ENCODE results near the gene SORCS1.

SORCS1 gene

DNA sequence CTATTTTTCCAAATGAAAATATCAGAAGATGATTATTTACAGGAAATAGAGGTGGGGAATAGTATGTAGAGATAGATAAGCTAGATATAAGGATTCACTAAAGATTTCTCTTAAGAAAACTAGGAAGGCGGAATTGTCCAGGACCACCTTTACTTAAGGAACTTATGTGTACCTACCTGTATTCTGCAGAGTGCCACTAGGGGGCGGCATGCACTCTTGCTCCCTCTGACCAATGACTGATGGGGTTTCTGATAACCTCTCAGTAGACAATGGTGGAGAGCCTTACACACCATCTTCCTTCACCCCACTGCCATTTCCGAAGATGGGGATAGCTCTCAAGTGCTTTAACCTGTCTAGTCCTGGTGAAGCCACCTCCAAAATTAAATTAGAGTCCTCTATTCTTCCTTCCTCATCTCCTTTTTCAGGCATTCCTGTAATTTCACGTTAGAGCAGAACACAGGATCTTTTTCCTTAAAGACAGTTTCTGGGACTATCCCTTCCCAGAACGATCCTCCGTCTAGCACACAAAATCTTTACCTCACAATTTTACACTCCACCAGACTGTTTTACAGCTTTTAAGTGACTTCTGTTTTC lies 453.1 kb downstream of the SORCS1 start:
- in situ Hi-C loops (cut with HindIII; ENCODE audit: low sequenced_read_pairs), result no loop called here
- no peak overlapping the region for H3K4me3 ChIP-seq (ENCODE audit: low read depth, low read length)
- no peak for DNase-seq (ENCODE audit: low read depth, low spot score)
- TF ChIP-seq, protein P1, sequence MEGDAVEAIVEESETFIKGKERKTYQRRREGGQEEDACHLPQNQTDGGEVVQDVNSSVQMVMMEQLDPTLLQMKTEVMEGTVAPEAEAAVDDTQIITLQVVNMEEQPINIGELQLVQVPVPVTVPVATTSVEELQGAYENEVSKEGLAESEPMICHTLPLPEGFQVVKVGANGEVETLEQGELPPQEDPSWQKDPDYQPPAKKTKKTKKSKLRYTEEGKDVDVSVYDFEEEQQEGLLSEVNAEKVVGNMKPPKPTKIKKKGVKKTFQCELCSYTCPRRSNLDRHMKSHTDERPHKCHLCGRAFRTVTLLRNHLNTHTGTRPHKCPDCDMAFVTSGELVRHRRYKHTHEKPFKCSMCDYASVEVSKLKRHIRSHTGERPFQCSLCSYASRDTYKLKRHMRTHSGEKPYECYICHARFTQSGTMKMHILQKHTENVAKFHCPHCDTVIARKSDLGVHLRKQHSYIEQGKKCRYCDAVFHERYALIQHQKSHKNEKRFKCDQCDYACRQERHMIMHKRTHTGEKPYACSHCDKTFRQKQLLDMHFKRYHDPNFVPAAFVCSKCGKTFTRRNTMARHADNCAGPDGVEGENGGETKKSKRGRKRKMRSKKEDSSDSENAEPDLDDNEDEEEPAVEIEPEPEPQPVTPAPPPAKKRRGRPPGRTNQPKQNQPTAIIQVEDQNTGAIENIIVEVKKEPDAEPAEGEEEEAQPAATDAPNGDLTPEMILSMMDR (IDR thresholded peaks at IDR 0.05; ENCODE audit: low read depth, low read length), result peak; percentile 59

DNA sequence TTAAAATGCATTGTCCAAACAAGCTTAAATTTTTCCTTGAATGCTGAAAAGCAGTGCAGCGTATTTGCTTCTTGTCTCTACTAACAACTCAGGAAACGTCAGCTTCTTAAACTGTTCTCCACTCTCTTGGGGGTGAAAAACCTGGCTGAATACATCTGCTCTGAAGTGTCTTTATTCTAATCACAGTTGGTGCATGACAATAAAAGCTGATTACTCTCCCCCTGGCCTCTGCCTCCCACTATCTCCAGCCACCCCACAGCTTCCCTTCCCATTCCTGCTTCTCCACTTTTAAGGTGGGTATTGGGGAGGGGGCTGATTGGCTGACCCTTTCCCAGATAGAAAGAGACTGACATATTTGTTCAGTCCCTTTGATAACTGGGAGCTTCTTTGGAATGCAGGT lies 456.0 kb downstream of the SORCS1 start:
- no peak for DNase-seq (ENCODE audit: low read depth, low spot score)
- no peak overlapping the region for H3K4me3 ChIP-seq (ENCODE audit: low read depth, low read length)
- TF ChIP-seq, protein P1 (IDR thresholded peaks at IDR 0.05; ENCODE audit: low read depth, low read length), result no peak
- in situ Hi-C loops (cut with HindIII; ENCODE audit: low sequenced_read_pairs), result no loop called here

DNA sequence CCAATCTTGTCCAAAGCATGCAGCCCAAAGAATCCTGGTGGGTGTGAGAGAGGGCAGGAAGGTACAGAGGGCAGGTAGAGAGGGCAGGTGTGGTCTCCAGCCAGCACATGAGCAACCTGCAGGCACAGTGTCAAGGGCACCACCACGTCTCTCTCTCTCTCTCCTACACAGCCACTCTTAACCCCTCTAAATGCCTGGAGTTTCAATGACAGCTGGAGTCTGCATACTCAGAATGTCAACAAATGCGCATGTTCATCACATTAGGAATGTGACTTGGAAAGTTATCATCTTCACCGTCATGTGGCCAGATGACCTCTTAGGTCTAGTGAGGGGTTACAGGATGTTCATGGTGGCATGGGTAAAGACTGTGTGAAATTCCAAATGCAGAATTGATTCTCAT lies 456.8 kb downstream of the SORCS1 start:
- no peak for DNase-seq (ENCODE audit: low read depth, low spot score)
- H3K4me3 ChIP-seq (ENCODE audit: low read depth, low read length), result no peak overlapping the region
- in situ Hi-C loops (cut with HindIII; ENCODE audit: low sequenced_read_pairs), result no loop called here
- TF ChIP-seq, protein P1 (IDR thresholded peaks at IDR 0.05; ENCODE audit: low read depth, low read length), result no peak

DNA sequence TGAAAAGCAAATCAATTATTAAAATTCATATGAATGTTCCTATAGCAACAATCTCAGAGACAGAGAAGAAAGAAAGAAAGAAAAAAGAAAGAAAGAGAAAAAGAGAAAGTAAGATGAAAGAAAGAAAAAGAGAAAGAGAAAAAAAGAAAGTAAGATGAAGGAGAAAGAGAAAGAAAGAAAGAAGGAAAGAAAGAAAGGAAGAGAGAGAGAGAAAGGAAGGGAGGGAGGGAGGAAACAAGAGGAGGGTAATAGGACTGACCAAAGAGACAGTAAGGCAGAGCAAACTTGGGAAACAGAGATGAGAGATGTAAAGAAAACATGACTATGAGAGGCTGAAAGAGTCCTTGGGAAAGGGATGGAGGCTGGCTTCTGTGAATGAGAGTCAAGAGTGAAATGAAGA lies 458.4 kb downstream of the SORCS1 start:
- in situ Hi-C loops (cut with HindIII; ENCODE audit: low sequenced_read_pairs), result no loop called here
- DNase-seq (ENCODE audit: low read depth, low spot score), result no peak
- TF ChIP-seq, protein P1 (IDR thresholded peaks at IDR 0.05; ENCODE audit: low read depth, low read length), result no peak
- no peak overlapping the region for H3K4me3 ChIP-seq (ENCODE audit: low read depth, low read length)

DNA sequence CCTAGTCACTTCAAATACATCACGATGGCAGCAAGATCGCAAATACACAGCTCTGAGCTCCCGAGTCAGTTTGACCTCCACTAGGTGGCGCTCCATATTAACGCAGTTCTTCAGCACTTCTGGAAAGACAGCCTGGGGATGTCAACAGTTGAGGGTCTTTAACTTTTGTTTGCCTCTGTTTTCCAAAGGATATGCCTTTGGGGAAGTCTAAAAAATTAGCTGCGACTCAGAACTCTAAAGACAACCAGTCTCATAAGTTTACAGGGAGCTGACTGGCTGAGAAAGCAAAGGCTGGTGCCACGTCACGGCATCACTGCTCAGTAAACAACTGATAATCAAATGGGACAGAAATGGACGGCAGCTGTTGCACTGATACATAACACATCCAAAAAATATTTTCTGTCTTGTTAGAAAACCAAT lies 458.8 kb downstream of the SORCS1 start:
- H3K4me3 ChIP-seq (ENCODE audit: low read depth, low read length), result no peak overlapping the region
- in situ Hi-C loops (cut with HindIII; ENCODE audit: low sequenced_read_pairs), result no loop called here
- peak; percentile 43 for DNase-seq (ENCODE audit: low read depth, low spot score)
- TF ChIP-seq, protein P1 (IDR thresholded peaks at IDR 0.05; ENCODE audit: low read depth, low read length), result peak; percentile 75

DNA sequence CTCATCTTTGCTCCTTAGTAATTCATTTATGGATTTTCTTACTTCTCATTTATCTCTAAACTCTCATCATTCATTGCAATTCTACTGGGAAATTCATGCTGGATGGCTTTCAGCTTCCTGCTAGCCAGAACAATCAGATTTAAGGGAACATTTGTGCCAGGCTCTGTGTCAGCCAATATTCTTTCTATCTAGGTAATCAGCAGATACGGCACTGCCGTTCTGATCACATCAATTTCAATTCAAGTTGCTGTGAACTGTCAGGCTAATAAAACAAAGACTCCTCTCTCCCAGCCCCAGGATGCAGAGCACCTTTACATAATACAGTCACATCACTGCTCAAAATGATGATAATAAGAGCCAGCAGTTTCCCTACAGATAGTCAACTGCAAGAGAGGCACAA lies 468.3 kb downstream of the SORCS1 start:
- in situ Hi-C loops (cut with HindIII; ENCODE audit: low sequenced_read_pairs), result no loop called here
- TF ChIP-seq, protein P1 (IDR thresholded peaks at IDR 0.05; ENCODE audit: low read depth, low read length), result no peak
- no peak overlapping the region for H3K4me3 ChIP-seq (ENCODE audit: low read depth, low read length)
- DNase-seq (ENCODE audit: low read depth, low spot score), result no peak

Measured in astrocyte of the spinal cord (primary cell).